HepG2 (cell line): ENCODE measurements around the gene AGMO.

Source experiments
- IKZF1 ChIP-seq: fragments of 450-650 bp; IDR thresholded peaks from 2 replicates; pipeline ENCODE4 v1.7.1; 2016
- POLR2A ChIP-seq, 2 experiments: IDR thresholded peaks; 2 replicates each; pipeline ENCODE4 v1.6.1; 2011; ENCODE audit warnings: low read depth in 2 of 2, low read length in 2 of 2, mild to moderate bottlenecking in 1 of 2, moderate library complexity in 1 of 2; ENCODE audit not compliant: insufficient read depth in 1 of 2
- TAF1 ChIP-seq: sonication (generic); formaldehyde crosslinking; IDR thresholded peaks from 2 replicates; pipeline ENCODE4 v1.4.0; 2020; ENCODE audit warnings: missing genetic modification reagents
- TF ChIP-seq, protein P1 (sequence below): sonication (generic); formaldehyde crosslinking; IDR thresholded peaks from 2 replicates; pipeline ENCODE4 v1.4.0; 2020; ENCODE audit warnings: missing genetic modification reagents, borderline replicate concordance
- TF ChIP-seq, protein P2 (sequence below): sonication (generic); formaldehyde crosslinking; IDR thresholded peaks from 2 replicates; pipeline ENCODE4 v1.8.0; 2022; ENCODE audit warnings: mild to moderate bottlenecking, missing genetic modification reagents
- TF ChIP-seq, protein P3 (sequence below): IDR thresholded peaks from 2 replicates; pipeline ENCODE4 v1.6.1; 2012; ENCODE audit warnings: inconsistent platforms

DNA sequence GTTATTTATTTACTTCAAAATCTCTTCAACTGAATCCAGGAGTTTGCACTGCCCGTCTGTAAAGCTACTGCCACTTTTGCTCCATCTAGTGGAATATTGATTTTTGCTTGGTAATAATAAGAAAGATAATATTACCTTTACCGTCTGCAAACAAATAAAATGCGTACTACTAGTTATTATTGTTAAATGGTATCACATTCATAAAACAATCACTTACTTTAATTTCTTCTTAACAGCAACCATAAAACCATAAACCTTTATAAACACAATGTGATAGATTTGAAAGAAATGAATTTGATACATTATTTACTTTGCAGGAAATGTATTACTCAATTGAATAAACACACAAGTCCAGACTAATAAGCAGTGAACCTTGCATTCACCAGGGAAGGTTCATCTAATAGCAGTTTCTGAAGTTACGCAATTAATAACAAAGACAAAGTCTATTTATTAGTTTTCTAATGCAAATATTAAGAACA is 6.4 kb downstream of the AGMO start:
- TF ChIP-seq POLR2A (IDR thresholded peaks at IDR 0.05; ENCODE audit: insufficient read depth in 1 of 2, low read depth in 2 of 2, low read length in 2 of 2) (no peak), TAF1 (no peak), IKZF1 (no peak)
- TF ChIP-seq, protein P1, sequence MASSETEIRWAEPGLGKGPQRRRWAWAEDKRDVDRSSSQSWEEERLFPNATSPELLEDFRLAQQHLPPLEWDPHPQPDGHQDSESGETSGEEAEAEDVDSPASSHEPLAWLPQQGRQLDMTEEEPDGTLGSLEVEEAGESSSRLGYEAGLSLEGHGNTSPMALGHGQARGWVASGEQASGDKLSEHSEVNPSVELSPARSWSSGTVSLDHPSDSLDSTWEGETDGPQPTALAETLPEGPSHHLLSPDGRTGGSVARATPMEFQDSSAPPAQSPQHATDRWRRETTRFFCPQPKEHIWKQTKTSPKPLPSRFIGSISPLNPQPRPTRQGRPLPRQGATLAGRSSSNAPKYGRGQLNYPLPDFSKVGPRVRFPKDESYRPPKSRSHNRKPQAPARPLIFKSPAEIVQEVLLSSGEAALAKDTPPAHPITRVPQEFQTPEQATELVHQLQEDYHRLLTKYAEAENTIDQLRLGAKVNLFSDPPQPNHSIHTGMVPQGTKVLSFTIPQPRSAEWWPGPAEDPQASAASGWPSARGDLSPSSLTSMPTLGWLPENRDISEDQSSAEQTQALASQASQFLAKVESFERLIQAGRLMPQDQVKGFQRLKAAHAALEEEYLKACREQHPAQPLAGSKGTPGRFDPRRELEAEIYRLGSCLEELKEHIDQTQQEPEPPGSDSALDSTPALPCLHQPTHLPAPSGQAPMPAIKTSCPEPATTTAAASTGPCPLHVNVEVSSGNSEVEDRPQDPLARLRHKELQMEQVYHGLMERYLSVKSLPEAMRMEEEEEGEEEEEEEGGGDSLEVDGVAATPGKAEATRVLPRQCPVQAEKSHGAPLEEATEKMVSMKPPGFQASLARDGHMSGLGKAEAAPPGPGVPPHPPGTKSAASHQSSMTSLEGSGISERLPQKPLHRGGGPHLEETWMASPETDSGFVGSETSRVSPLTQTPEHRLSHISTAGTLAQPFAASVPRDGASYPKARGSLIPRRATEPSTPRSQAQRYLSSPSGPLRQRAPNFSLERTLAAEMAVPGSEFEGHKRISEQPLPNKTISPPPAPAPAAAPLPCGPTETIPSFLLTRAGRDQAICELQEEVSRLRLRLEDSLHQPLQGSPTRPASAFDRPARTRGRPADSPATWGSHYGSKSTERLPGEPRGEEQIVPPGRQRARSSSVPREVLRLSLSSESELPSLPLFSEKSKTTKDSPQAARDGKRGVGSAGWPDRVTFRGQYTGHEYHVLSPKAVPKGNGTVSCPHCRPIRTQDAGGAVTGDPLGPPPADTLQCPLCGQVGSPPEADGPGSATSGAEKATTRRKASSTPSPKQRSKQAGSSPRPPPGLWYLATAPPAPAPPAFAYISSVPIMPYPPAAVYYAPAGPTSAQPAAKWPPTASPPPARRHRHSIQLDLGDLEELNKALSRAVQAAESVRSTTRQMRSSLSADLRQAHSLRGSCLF (CRISPR knock-in tag): no peak
- TF ChIP-seq, protein P2, sequence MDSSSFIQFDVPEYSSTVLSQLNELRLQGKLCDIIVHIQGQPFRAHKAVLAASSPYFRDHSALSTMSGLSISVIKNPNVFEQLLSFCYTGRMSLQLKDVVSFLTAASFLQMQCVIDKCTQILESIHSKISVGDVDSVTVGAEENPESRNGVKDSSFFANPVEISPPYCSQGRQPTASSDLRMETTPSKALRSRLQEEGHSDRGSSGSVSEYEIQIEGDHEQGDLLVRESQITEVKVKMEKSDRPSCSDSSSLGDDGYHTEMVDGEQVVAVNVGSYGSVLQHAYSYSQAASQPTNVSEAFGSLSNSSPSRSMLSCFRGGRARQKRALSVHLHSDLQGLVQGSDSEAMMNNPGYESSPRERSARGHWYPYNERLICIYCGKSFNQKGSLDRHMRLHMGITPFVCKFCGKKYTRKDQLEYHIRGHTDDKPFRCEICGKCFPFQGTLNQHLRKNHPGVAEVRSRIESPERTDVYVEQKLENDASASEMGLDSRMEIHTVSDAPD (CRISPR knock-in tag): no peak
- TF ChIP-seq, protein P3, sequence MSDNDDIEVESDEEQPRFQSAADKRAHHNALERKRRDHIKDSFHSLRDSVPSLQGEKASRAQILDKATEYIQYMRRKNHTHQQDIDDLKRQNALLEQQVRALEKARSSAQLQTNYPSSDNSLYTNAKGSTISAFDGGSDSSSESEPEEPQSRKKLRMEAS: no peak
